H1 (cell line): ENCODE data around the gene UBL4B. TPM values are rescaled to one million over a fixed set of nuclear protein-coding genes. Genes with fewer than 3 reads are reported as not detected.
A peak's percentile ranks its signal among the peaks of the same experiment; 100 is the strongest.

Source experiments
- CTCF ChIA-PET: fragments of 300-600 bp; sonication (Branson Sonifier 250); formaldehyde crosslinking; loops from one replicate; lab custom pipeline; 2021; ENCODE audit not compliant: partially characterized antibody; lab: Charles Lee
- POLR2A ChIA-PET: fragments of 300-600 bp; sonication (Branson Sonifier 250); formaldehyde crosslinking; loops from one replicate; lab custom pipeline; 2021; ENCODE audit warnings: inconsistent platforms; ENCODE audit not compliant: partially characterized antibody; lab: Charles Lee
- DNase-seq, 2 experiments: peaks; one replicate each; pipeline versions ENCODE4 v3.0.0 to v3.0.0-alpha.2; 2010 to 2022; ENCODE audit warnings: low spot score in 2 of 2, low read depth in 1 of 2, mixed read lengths in 1 of 2
- FAIRE-seq: peaks from 2 replicates; lab custom pipeline; 2011; peaks lifted over from hg19 to GRCh38; lab: Jason Lieb, UNC
- H2AFZ ChIP-seq: 2 replicates; pipeline ENCODE4 v1.8.1; 2012; ENCODE audit warnings: low read length, inconsistent platforms
- H2AK5ac ChIP-seq: 2 replicates; pipeline ENCODE4 v1.6.1; 2013; ENCODE audit warnings: low read depth, low read length
- H2BK120ac ChIP-seq: replicated peaks from 2 replicates; pipeline ENCODE3; 2013; ENCODE audit warnings: low read depth, low read length, inconsistent platforms
- H2BK12ac ChIP-seq: 2 replicates; pipeline ENCODE4 v1.6.1; 2013; ENCODE audit warnings: low read depth, low read length
- H2BK15ac ChIP-seq: 2 replicates; pipeline ENCODE4 v1.6.1; 2013; ENCODE audit warnings: low read length
- H2BK20ac ChIP-seq: 2 replicates; pipeline ENCODE4 v1.6.1; 2013; ENCODE audit warnings: low read length
- H2BK5ac ChIP-seq: 2 replicates; pipeline ENCODE4 v1.6.1; 2013; ENCODE audit warnings: low read depth, low read length
- H3K14ac ChIP-seq: 2 replicates; pipeline ENCODE4 v1.6.1; 2013; ENCODE audit warnings: inconsistent platforms; ENCODE audit not compliant: insufficient read length
- H3K18ac ChIP-seq: 2 replicates; pipeline ENCODE4 v1.6.1; 2013; ENCODE audit warnings: low read length; ENCODE audit errors: extremely low read depth
- H3K23ac ChIP-seq: 2 replicates; pipeline ENCODE4 v1.6.1; 2013; ENCODE audit warnings: inconsistent platforms; ENCODE audit not compliant: insufficient read length
- H3K23me2 ChIP-seq: 2 replicates; pipeline ENCODE4 v1.6.1; 2013; ENCODE audit warnings: low read depth, low read length
- H3K27ac ChIP-seq: 2 replicates; pipeline ENCODE4 v1.6.1; 2011; ENCODE audit warnings: low read depth, low read length, inconsistent platforms
- H3K27me3 ChIP-seq, 4 experiments: replicated peaks in 1 of 4; 1 replicate in 1 of 4; 2 replicates in 3 of 4; pipeline versions ENCODE4 v1.6.1 to v1.8.1; 2011 to 2013; ENCODE audit warnings: low read length in 3 of 4, mild to moderate bottlenecking in 3 of 4, inconsistent platforms in 2 of 4, mixed read lengths in 2 of 4, moderate library complexity in 1 of 4; ENCODE audit not compliant: control insufficient read depth in 3 of 4, insufficient read depth in 3 of 4; ENCODE audit errors: extremely low read depth in 1 of 4
- H3K36me3 ChIP-seq, 4 experiments: 2 replicates each; pipeline versions ENCODE4 v1.6.1 to v1.8.1; 2011 to 2013; ENCODE audit warnings: mild to moderate bottlenecking in 4 of 4, low read length in 3 of 4, moderate library complexity in 2 of 4, control low read depth in 1 of 4, inconsistent platforms in 1 of 4; ENCODE audit not compliant: insufficient read depth in 4 of 4, control insufficient read depth in 2 of 4
- H3K4ac ChIP-seq: replicated peaks from 2 replicates; pipeline ENCODE3; 2013; ENCODE audit warnings: low read length, low read depth, mixed read lengths, inconsistent platforms; ENCODE audit not compliant: insufficient read length
- H3K4me1 ChIP-seq, 4 experiments: replicated peaks in 1 of 4; 1 replicate in 1 of 4; 2 replicates in 3 of 4; pipeline versions ENCODE4 v1.6.1 to v1.8.1; 2011 to 2013; ENCODE audit warnings: low read length in 3 of 4, inconsistent platforms in 2 of 4, mixed read lengths in 1 of 4; ENCODE audit not compliant: insufficient read depth in 4 of 4, control insufficient read depth in 3 of 4
- H3K4me2 ChIP-seq, 2 experiments: 2 replicates each; pipeline versions ENCODE4 v1.6.1 to v1.8.1; 2011 to 2013; ENCODE audit warnings: low read depth in 2 of 2, low read length in 2 of 2, control low read depth in 1 of 2, inconsistent platforms in 1 of 2, mild to moderate bottlenecking in 1 of 2; ENCODE audit not compliant: insufficient read depth in 1 of 2
- H3K4me3 ChIP-seq, 4 experiments: fragments of 200-600, 300-600 bp in 1 of 4; sonication (generic), shearing (Covaris generic), sonication (Bioruptor Twin) in 1 of 4; 2 replicates each; pipeline versions ENCODE4 v1.5.1 to v1.8.1; 2011 to 2016; ENCODE audit warnings: low read length in 4 of 4, low read depth in 3 of 4, control low read depth in 2 of 4, inconsistent platforms in 2 of 4, mild to moderate bottlenecking in 2 of 4, mixed read lengths in 1 of 4, moderate library complexity in 1 of 4; ENCODE audit not compliant: insufficient read depth in 2 of 4; ENCODE audit errors: extremely low read depth in 1 of 4
- H3K56ac ChIP-seq: replicated peaks from 2 replicates; pipeline ENCODE3; 2013; ENCODE audit warnings: low read depth, mild to moderate bottlenecking, mixed read lengths, low read length, inconsistent platforms; ENCODE audit not compliant: insufficient read length
- H3K79me1 ChIP-seq: 2 replicates; pipeline ENCODE4 v1.6.1; 2013; ENCODE audit warnings: low read depth, low read length, control low read depth
- H3K79me2 ChIP-seq, 2 experiments: 2 replicates each; pipeline versions ENCODE4 v1.6.1 to v1.8.1; 2012 to 2013; ENCODE audit warnings: low read length in 2 of 2, mild to moderate bottlenecking in 2 of 2, inconsistent platforms in 1 of 2; ENCODE audit not compliant: insufficient read depth in 2 of 2, control insufficient read depth in 1 of 2
- H3K9ac ChIP-seq, 4 experiments: replicated peaks in 1 of 4; 1 replicate in 1 of 4; 2 replicates in 3 of 4; pipeline versions ENCODE4 v1.6.1 to v1.8.1; 2011 to 2013; ENCODE audit warnings: low read depth in 3 of 4, low read length in 3 of 4, control low read depth in 2 of 4, mild to moderate bottlenecking in 2 of 4, moderate library complexity in 2 of 4, inconsistent platforms in 1 of 4; ENCODE audit errors: extremely low read depth in 1 of 4
- H3K9me3 ChIP-seq, 2 experiments: 2 replicates each; pipeline versions ENCODE4 v1.6.1 to v1.8.1; 2012 to 2013; ENCODE audit warnings: mild to moderate bottlenecking in 2 of 2, moderate library complexity in 2 of 2, control low read depth in 1 of 2, inconsistent platforms in 1 of 2, low read depth in 1 of 2, low read length in 1 of 2, mixed read lengths in 1 of 2; ENCODE audit not compliant: insufficient read depth in 2 of 2
- H4K20me1 ChIP-seq, 2 experiments: replicated peaks in 1 of 2; 2 replicates each; pipeline versions ENCODE3 to v1.8.1; 2011 to 2013; ENCODE audit warnings: inconsistent platforms in 2 of 2, low read length in 2 of 2, mild to moderate bottlenecking in 1 of 2; ENCODE audit not compliant: insufficient read depth in 2 of 2, control insufficient read depth in 1 of 2
- H4K5ac ChIP-seq: 2 replicates; pipeline ENCODE4 v1.6.1; 2013; ENCODE audit warnings: low read length, low read depth, mixed read lengths, inconsistent platforms; ENCODE audit not compliant: insufficient read length
- H4K8ac ChIP-seq: 2 replicates; pipeline ENCODE4 v1.8.0; 2013; ENCODE audit warnings: mild to moderate bottlenecking, moderate library complexity, low read length, inconsistent platforms; ENCODE audit not compliant: insufficient read depth; ENCODE audit errors: extremely low read depth
- H4K91ac ChIP-seq: replicated peaks from 2 replicates; pipeline ENCODE3; 2013; ENCODE audit warnings: low read length, mixed read lengths, inconsistent platforms; ENCODE audit not compliant: insufficient read length
- JUND ChIP-seq: IDR thresholded peaks from 2 replicates; pipeline ENCODE4 v1.6.1; 2011; ENCODE audit warnings: mild to moderate bottlenecking, improper control_type of control experiment, low read length
- WGBS, 2 experiments: shearing (Covaris generic) in 1 of 2; methylation state at CpG; one replicate each; pipeline versions ENCODE4 v1.1.6 to v1.1.7; 2013 to 2015; ENCODE audit warnings: low lambda C conversion rate in 2 of 2, mixed read lengths in 2 of 2, inconsistent platforms in 1 of 2, low coverage in 1 of 2, missing lambda C conversion rate in 1 of 2; ENCODE audit not compliant: insufficient replicate concordance in 2 of 2, insufficient coverage in 1 of 2, insufficient read length in 1 of 2; ENCODE audit errors: extremely low coverage in 1 of 2, missing lambda C conversion rate in 1 of 2; 5-methylcytosine and 5-hydroxymethylcytosine counted together
- polyA plus RNA-seq, 7 experiments: library from polyadenylated mRNA; depleted of rRNA in 3 of 7; stranded (reverse) in 5 of 7; unstranded in 2 of 7; fragments of >200 nt in 5 of 7; fragments of 200-250 nt in 2 of 7; gene quantifications; 1 replicate in 5 of 7; 2 replicates in 1 of 7; 4 replicates in 1 of 7; pipeline versions ENCODE4 v1.2.1 to v1.2.3, GENCODE V29; 2011 to 2013; ENCODE audit warnings: missing spikeins in 2 of 7, mixed read lengths in 2 of 7
- total RNA-seq: library from RNA; stranded (reverse); fragmentation: NEBNext Ultra II Directional; extraction: Animal tissue kit (Norgen Biotek cat#: 25700); gene quantifications from 2 replicates; pipeline ENCODE4 v1.2.1, GENCODE V29; 2021

The UBL4B gene
- total and polyA plus RNA-seq, 2 of the 8 experiments (the other 6 are each of a cell fraction or from before 2014, with no cell fraction given): 0.11 TPM; not detected in 1

DNA sequence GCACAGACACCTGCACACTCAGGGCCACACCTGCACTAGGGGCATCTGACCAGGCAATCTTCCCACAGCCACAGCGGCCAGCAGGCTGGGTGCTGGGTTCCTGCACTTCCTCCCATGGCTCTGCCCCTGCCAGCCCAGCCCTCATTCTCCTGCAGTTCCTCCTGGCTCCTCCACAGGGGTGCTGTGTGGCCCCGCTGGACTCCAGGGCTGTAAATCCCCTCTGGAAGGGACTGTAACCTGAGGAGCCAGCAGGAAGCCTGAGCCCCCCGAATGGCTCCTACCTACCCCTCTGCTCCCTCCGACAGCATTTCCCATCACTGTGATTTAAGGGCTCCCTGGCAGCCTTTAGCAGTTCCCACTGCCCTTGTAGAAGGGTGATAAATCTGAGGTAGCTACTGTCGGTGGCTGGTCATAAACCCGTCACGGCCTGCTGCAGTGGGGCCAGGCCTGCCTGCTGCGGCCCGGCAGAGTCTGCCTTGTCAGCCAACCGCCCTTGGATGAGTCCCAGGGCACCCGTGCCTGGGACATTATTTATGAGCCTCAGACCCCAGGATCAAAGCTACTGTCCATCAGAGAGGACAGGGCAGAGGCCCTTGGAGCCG is 8.8 kb downstream of the UBL4B start:
- Histone ChIP-seq H3K4me1 (no peaks in the 10 kb centered on the region; a peak in 1 of 7 replicates), H3K4me2 (no peak overlapping the region), H3K9me3 (peaks cover 6 to 9% of the 10 kb centered on the region in 2 experiments; a peak in 1 of 4 replicates), H2BK20ac (no peak overlapping the region), H3K79me2 (no peaks in the 10 kb centered on the region), H4K5ac (no peak overlapping the region), H2AK5ac (0 out of 2 replicates have a peak overlapping the region, but pooled peaks have one; percentile 24), H3K18ac (no peak overlapping the region), H2AFZ (no peak overlapping the region), H2BK12ac (no peak overlapping the region), H4K8ac (no peak overlapping the region), H3K9ac (no peak overlapping the region), H4K20me1 (no peaks in the 10 kb centered on the region), H3K56ac (no peak overlapping the region), H3K4me3 (no peak overlapping the region), H3K27me3 (no peaks in the 10 kb centered on the region), H3K14ac (no peak overlapping the region), H3K4ac (no peak overlapping the region), H3K79me1 (no peaks in the 10 kb centered on the region), H3K36me3 (no peaks in the 10 kb centered on the region), H2BK5ac (no peak overlapping the region), H3K27ac (no peak overlapping the region), H4K91ac (no peak overlapping the region), H2BK15ac (no peak overlapping the region), H3K23me2 (peaks cover 3% of the 10 kb centered on the region; the same call in 1 of the 2 replicates), H2BK120ac (no peak overlapping the region), H3K23ac (no peak overlapping the region)
- CTCF ChIA-PET: interaction anchor here (0.8 to 9.0 kb wide), 6 partner anchors 9 to 192 kb away, joined by 3 to 126 read pairs (median 4); no protein-coding TSS in a partner anchor
- no peak for DNase-seq
- TF ChIP-seq JUND: no peak
- POLR2A ChIA-PET: no interaction called here
- FAIRE-seq: no peak
- WGBS, 2 experiments: 90% methylated on average over 11 of the region's 12 CpGs; no CpG with 5 or more reads in 1 of the 2 experiments
